SH-SY5Y (cell line): ENCODE measurements around the gene LRMDA.

Experiments used
- GATA2 ChIP-seq: IDR thresholded peaks from 2 replicates; pipeline ENCODE4 v1.6.1; 2011; ENCODE audit warnings: mild to moderate bottlenecking, low read depth, low read length
- GATA3 ChIP-seq: IDR thresholded peaks from 2 replicates; pipeline ENCODE4 v1.6.1; 2011; ENCODE audit warnings: low read depth, mild to moderate bottlenecking, low read length, moderate library complexity

DNA sequence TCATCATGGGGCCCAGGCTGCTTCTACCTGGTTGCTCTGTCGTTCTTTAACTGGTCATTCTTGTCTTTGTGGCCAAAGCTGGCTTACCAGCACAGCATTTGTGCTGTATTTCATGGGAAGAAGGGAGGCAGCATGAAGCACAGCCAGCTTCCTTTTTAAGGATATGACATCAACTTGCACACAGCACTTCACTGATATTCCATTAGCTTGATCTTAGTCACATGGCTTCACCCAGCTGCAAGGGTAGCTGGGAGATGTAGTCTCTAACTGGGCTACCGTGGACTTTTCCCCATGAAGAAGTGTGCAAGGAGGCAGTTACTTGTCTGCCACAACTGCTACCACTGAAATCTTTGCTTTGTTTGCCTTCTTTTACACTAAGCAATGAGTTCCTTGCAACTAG lies 525.2 kb downstream of the LRMDA start:
- TF ChIP-seq GATA3: no peak
- no peak for TF ChIP-seq GATA2
